H4 (cell line): Measurements from ENCODE around the gene PDE3A. TPM values are rescaled to one million over a fixed set of nuclear protein-coding genes. Genes with fewer than 3 reads are reported as not detected.
A peak's percentile ranks its signal among the peaks of the same experiment; 100 is the strongest.
"Not testable (repeated sequence)": the region's sequence is repeated elsewhere in the genome, so short reads cannot be mapped to it uniquely, and the experiment has no call there.

Source experiments
- DNase-seq: peaks from one replicate; pipeline ENCODE4 v3.0.0-alpha.2; 2015; ENCODE audit warnings: low spot score
- total RNA-seq: library from RNA; depleted of rRNA; stranded (reverse); fragments of >200 nt; shearing (Covaris generic); gene quantifications from 2 replicates; pipeline ENCODE4 v1.2.3, GENCODE V29; 2014

PDE3A gene
- total RNA-seq, 1 experiment from 2014 or later = 8.9 TPM

DNA sequence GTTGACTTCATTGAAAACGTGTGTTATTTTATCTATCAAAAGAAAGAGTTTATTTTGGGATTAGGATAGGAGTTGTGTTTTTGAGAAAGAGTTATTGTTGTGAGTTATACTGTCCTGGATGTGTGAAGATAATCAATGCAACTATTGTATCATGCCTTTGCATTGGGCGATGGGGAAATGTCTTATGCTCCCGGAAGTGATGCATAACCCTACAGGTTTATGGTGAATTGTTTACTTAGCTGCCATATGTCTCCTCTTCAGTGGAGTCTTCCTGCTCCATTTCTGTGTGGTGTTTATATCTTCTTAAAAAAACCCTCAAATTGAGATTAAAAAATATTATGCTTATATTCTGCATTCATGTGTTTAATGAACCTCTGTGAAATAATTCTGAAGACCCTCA lies 6.5 kb downstream of the PDE3A start:
- no peak for DNase-seq

DNA sequence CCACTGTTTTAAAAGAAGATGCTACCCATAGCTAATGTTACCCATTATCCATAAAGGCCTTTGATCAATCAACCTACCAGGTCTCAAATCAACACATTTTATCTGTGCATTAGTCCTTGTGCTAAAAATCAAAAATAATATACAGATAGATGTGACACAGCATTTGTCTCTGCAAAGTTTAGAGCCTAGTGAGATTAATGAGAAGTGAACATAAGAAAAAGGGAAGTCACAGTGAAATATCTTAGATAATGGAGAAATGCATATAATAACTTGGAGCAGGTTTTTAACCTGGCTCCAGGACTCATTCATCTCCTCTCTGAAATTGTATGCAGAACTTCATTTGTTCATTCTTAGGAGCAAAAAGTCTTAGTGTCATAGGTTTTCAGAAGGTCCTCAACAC lies 7.2 kb downstream of the PDE3A start:
- DNase-seq = no peak

DNA sequence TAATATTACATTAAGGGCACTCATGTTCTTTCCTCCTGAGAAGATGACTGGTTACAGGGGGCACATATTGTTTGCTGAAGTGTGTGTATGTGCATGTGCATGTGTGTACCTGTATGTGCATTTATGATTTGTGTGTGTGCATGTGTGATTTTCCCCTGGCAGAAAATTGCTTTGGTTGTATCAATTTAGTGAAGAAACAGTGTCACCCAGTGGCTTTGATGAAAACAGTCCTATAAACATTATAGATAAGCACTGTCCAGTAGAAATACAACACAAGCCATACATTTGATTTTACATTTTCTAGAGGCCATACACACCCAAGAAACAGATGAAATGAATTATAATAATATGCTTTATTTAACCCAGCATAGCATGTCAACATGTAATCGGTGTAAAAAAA lies 8.6 kb downstream of the PDE3A start:
- peak; percentile 16 for DNase-seq

DNA sequence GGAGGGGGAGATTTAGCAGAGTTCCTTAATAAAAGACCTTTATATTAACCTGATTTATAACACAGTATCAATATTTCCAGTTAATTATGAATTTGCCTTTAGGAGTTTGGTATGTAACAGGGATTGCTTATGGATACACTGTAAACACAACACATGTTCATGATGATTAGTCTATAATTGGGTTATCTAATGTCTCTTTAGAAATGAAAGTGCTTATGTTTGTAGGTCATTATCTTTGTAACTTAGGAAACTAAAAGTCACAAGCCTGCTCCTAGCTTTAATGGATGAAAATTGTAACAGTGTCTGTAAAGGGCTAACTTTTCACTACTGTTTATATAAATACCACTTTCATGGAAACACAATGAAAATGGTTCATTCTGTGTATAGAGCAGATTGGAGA lies 9.4 kb downstream of the PDE3A start:
- DNase-seq = no peak

DNA sequence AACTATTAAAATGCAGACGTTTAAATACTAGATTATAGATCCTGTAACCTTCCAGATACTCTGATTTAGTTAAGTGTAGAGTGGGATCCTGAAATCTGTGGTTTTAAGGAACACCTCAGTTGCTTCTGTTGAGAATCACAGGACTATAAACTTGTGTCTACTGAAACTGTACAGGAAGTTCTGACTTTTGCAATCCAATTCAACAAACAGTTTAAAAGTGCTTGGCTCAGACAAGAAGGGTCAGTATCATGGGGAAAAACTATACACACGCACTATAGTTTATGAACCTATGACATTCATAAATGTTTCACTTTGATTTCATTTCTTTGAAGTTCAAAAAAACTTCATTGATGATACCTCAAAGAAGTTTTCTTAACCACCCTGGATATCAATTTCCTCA lies 13.8 kb downstream of the PDE3A start:
- no peak for DNase-seq

DNA sequence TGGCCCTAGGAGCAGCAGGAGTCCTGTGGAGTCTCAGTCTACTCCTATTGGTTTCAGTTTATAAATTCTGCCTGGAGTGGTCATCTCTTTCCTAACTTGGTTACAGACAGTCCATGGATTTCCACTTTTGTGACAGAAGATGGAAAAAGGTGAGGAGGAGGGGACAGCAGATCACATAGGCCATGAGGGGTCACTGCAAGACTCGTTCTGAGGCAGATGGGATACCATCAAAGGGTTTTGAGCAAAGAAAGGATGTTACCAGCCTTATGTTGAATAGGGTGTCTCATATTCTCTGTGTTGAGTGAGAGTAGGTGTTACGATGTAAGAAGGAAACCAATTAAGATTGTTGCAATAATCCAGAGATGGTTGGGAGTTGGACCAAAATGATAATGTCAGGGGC lies 15.3 kb downstream of the PDE3A start:
- DNase-seq = no peak

DNA sequence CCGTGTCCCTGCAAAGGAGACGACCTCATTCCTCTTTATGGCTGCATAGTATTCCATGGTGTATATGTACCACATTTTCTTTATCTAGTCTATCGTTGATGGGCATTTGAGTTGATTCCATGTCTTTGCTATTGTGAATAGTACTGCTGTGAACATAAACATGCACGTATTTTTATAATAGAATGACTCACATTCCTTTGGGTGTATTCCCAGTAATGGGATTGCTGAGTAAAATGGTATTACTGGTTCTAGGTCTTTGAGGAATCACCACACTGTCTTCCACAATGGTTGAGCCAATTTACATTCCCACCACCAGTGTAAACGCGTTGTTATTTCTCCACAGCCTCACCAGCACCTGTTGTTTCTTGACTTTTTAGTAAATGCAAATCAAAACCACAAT lies 16.5 kb downstream of the PDE3A start:
- DNase-seq = not testable (repeated sequence)

DNA sequence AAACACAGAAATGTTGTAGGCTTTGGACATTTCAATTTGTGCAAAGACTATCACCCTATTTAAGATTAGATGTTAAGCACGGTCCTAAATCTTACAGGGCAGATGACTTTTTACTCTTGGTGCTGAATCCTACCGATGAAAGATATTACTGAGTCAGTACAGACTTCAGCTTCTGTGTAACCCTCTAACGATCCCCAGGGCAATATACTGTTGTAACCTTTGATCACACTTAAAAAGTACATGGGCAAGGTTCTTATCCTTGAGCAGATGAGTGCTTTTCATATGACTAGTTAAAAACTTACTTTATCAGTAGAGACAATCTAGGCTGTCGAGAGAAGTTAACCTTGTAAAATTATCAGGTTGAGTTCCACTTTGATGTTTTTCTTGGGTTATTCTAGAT lies 22.5 kb downstream of the PDE3A start:
- no peak for DNase-seq

DNA sequence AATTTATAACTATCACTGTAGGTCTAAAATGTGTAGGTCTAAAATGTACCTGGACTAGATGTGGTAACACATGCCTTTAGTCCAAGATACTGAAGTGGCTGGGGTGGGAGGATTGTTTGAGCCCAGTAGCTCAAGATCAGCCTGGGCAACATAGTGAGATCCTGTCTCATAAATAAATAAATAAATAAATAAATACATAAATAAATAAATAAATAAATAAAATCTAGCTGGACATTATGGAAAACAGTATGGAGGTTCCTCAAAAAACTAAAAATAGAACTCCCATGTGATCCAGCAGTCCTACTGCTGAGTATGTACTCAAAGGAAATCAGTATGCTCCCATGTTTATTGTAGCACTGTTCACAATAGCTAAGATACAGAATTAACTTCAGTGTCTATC lies 24.0 kb downstream of the PDE3A start:
- DNase-seq = no peak

DNA sequence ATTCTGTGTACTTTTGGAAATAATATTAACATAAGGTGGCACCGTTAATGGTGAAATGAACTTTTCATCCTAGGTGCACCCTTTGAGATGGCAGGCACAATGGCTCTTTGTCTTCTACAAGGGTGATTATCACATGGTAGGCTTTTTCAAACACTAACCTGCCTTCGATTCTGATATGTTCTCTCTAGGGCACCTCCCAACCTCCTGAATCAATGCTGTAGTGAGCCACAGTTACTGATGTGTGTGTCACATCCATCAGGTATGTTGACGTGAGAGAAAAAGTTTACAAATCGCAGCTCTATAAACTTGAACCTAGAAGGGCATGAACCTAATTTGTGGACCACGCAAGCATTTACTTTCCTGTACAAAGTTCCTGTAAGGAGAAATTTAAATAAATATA lies 25.4 kb downstream of the PDE3A start:
- no peak for DNase-seq

DNA sequence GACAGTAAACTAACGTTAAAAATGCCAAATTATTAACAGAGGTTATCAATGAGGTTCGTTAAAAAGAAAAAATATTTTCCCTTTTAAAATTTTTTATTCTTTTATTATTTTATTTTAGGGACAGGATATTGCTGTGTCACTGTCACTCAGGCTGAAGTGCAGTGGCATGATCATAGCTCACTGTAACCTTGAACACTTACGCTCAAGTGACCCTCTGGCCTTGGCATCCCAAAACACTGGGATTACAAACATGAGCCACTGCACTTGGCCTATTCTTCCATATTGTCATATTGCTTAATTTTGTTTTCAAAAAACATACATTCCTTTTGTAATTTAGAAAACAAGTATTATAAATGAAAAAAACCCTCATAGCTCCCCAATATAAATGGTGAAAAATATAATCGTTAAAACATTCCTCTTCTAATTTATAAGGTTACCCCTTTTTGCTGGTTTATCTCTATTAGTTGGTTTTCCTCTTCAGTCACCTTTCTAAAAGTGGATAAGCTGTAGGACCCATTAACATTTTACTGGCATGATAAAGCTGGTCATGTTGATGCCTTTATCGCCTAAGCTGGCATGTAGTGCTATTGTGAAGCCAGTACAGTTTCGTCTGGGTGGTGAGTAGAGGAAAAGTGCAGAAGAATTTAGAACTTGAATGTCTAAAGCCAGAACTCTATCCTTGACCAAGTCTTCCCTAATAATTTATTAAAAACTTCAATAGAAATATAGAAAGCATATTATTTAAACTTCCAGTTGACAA lies 27.6 kb downstream of the PDE3A start:
- no peak for DNase-seq

DNA sequence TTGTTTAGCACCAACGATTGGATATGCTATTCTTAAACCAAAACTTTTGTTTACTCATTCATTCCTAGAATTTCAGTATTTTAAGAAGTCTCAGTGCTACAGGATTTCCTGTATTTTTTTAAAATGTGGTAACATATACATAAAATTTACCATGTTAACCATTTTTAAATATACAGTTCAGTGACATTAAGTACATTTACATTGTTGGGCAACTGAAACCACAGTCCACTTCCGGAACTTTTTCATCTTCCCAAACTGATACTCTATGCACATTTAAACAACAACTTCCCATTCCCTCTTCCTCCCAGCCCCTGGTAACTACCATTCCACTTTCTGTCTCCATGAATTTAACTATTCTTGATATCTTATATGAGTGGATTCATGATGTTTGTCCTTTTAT lies 30.3 kb downstream of the PDE3A start:
- DNase-seq = no peak

DNA sequence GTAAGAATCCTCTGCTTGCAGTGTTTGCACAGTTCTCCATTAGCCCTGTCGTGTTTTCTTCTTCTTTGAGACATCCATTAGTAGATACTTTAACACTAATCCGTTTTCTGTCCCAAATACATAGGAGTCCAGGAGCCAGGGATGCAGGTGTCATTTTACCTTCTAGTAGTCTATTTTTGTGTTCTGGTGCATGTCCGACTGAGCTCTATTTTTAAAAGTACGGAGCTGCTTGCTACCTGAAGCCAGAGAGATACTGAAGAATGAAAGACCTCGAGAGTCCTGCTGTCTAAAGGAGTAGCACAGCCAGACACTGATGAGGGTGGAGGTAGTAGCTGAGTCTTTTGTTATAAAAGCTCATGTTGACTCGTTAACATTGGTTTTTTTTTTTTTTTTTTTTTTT lies 31.7 kb downstream of the PDE3A start:
- DNase-seq = no peak

DNA sequence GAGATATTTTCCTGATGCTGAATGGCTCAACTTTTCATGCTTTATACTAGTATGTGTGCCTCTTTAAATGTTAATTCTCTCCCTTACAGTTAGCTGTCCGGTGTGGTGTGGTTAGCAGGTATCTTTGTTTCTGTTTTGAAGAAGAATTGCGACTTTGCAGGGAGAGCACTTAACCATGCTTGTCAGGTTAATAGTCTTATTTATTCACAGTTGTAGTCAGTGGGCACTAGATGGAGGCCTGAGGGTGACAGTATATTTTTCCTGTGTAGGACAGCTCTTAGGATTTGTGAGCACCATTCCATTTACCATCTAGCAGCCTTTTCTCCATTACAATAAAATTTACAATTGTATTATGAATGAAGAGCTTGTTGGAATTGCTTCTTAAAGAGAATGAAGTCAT lies 34.9 kb downstream of the PDE3A start:
- DNase-seq = no peak

DNA sequence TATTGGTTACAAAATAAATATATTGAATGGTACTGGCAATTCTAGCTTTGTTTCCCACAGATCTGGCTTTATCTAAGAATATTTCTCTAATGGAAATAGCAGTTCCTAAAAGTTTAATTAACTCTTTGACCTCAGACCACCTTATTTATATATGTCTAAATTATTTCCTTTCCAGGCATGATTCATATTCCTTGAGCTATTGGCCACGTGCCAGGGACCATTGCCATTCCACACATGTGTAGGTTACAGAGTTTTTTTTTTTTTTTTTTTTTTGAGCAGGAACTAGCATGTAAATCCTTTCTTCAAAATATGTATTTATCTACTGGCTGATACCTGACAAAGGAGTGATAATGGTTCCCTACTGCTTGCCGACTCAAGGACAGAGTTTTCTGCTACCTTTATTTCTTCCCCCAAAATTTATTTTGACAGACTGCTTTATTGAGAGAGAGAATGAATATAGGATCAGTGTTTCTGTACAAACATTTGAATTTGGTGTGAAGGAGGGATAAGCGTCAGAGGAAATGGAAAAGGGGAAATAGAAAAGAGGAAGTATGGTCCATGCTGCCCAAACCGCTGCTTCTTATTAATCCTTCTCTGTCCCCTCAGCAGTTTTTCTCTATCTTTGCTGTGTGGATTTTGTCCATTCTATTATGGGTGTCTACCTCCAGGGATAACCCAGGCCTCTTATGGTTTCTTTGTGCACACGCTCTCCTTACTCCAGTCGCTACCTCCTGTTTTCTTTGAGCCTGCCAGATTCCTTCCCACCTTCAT lies 36.4 kb downstream of the PDE3A start:
- peak; percentile 15 for DNase-seq

DNA sequence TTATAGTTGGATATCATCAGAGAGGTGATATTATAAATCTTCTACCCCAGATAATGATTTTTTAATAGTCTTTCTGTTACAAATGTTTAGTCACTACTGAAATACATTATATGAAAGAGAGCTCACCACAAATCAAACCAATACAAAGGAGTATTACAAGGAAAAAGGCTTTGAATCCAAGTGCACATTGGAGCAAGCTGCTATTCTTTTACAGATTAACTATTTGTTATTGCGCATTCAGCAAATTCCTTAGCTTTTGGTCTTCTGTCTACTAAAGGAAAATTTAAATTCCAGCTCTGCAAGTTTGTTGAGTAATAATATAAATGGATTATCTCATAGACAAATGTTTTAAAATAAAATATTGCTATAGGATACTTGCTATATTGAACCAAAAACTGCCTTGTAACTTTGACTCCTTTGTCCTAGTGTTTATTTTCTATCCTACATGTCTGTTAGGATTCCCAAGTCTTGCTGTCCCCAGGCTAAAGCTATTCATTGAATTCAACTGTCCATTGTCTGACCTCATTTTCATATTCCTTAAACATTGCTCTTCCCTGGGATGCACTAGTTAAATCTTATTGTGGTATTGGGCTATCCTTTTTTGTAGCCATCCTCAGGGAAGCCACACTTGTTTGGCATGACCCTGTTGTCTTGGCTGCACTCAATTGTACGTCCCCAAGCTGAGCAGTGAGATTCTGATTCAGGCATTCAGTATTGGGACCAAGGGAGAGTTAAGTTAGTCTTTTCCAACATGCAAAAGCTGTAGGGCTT lies 41.5 kb downstream of the PDE3A start:
- no peak for DNase-seq

DNA sequence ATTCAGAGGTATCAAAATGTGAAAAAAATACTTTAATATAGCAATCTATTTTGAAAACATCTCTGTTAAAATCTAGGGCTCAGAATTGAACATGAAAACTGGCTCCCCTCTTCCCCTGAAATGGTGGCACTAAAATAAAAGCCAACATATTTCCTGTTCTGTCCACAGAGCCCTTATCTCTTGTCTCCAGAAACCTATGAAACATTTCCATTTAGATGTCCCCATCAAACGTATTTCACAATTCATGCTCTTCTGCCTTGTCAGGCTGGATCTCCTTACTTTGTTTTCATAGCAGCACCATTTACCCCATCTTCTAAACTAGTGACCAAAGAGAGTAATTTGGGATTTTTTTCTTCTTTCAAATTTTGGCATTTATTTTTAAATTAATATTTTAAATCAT lies 42.4 kb downstream of the PDE3A start:
- DNase-seq = no peak

DNA sequence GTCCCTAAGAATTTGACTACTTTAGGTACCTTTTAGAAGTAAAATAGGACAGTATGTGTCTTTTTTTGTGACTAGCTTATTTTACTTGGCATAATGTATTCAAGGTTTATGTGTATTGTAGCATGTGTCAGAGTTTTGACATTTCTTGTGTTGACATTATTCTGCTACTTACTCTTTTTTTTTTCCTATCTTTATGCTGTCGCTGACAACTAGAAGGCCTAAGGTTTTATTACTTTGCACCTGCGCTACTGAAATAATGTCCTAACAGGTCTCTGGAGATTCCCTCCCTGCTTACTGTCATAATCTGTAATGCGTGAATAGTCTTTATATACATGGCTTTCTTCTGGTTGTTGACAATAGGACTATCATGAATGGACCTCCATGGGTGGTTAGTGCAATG lies 43.0 kb downstream of the PDE3A start:
- DNase-seq = no peak

DNA sequence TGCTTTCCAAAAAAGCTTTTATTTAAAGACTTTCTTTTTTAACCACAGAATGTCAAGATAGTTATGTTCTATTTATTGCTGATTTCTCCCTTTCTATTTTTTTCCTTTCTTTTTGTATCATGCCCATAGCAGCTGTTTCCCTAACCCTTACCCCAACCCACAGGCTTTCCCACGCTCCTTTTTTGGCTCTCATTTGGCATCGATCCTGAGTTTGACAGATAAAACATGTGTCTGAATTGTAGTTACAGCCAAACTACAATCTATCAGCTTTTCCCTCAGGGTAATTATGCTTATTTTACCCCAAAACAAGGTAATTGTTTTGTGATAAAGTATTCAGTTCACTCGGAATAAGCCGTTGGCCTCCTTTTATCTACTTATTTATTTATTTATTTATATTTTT lies 46.7 kb downstream of the PDE3A start:
- DNase-seq = no peak

DNA sequence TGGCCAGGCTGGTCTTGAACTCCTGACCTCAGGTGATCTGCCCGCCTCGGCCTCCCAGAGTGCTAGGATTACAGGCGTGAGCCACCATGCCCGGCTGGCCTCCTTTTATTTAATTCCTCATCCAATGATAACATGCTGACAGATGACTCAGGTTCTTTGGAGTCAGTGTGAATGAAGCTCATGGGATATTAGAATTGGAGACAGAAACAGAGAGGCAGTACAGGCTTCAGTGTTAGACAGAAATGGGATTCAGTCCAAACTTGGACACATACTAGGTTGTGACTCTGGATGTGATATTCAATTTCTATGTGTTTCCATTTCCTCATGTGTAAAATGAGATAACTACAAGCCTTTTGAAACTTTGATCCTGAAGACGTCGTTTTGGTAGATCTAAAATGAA lies 47.3 kb downstream of the PDE3A start:
- DNase-seq = no peak

DNA sequence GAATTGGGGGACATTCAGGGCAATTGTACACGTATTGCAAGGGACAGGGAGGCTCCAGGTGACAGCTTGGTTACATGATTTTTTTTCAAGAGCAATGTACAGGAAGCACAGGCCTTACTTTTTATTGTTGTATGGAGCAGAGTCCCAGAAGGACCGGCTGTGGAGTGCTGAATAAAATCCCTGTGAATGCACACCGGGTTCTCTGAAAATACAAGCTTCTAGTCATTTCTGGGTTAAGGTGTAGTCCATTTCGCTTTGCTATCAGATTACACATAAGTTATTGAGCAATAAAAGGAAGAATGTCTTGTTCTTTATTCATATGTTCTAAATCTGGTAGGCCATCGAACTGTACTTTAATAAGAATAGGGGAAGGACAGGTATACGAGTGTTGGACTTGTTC lies 52.2 kb downstream of the PDE3A start:
- DNase-seq = no peak

DNA sequence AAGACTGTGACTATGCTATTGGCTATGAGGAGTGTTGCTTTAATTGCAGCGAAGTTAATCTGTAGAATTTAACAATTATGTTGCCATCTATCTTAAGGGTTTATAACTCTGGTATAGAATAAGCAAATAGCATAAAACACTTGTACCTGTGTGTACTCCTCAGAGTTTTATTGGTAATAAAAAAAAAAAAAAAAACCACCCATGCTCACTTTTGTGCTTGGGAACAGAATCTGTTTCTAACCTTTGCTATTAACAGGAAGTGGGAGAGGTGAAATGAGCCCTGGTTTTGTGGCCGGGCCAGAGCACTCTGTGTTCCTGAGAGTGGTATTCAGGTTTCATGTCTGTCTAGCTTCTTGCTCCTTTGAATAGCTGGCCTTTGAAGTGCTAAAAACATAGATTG lies 53.1 kb downstream of the PDE3A start:
- no peak for DNase-seq

DNA sequence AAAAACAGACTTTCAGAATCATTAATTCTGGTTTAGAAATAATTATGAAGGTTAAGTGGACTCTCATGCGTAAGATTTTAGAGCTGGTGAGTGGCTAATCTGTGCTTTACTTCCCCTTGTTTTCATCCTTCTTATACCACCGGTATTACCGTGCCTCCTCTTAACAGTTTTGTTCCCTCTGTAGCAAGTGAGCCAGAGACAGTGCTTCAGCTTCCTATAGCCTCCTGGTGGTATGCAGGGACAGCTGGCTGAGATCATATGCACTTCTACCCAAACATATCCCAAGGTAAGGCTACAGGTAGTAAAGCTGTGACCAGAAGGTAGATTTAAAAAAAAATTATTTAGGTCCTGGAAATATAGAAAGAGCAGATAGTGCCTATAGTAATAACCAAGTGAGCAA lies 55.2 kb downstream of the PDE3A start:
- no peak for DNase-seq
